Measurements from ENCODE around the gene KDM2A. TPM values are rescaled to one million over a fixed set of nuclear protein-coding genes. Genes with fewer than 3 reads are reported as not detected.
A peak's percentile ranks its signal among the peaks of the same experiment; 100 is the strongest.

The KDM2A gene
- total RNA-seq, 2 donors from 2014 or later: 96.8 to 105 TPM

- H3K9me3 Mint-ChIP-seq: no peaks in the 10 kb centered on the region
- peaks cover 15% of the 10 kb centered on the region for H3K4me1 Mint-ChIP-seq
- H3K27ac Mint-ChIP-seq: peak overlapping the region; percentile 84
- peaks cover 94% of the 10 kb centered on the region for H3K36me3 Mint-ChIP-seq (ENCODE audit: low read depth)
- H3K27me3 Mint-ChIP-seq: no peaks in the 10 kb centered on the region
- H3K4me3 Mint-ChIP-seq: peak overlapping the region; percentile 99
- ATAC-seq (replicated peaks): no peak
Observed at GRCh38 chr11:67279589-67280340, 160.7 kb downstream of the KDM2A start.

GRCh38 chr11:67280341-67280787, 161.3 kb downstream of the KDM2A start:
- H3K4me1 Mint-ChIP-seq: peaks cover 15% of the 10 kb centered on the region
- no peak overlapping the region for H3K4me3 Mint-ChIP-seq
- H3K9me3 Mint-ChIP-seq: no peaks in the 10 kb centered on the region
- H3K27ac Mint-ChIP-seq: peak overlapping the region; percentile 84
- H3K27me3 Mint-ChIP-seq: no peaks in the 10 kb centered on the region
- no peak for ATAC-seq (replicated peaks)
- peaks cover 96% of the 10 kb centered on the region for H3K36me3 Mint-ChIP-seq (ENCODE audit: low read depth)

GRCh38 chr11:67280788-67281551, 161.9 kb downstream of the KDM2A start:
- no peak for ATAC-seq (replicated peaks)
- H3K4me3 Mint-ChIP-seq: no peak overlapping the region
- no peaks in the 10 kb centered on the region for H3K9me3 Mint-ChIP-seq
- no peaks in the 10 kb centered on the region for H3K27me3 Mint-ChIP-seq
- peaks cover 9% of the 10 kb centered on the region for H3K4me1 Mint-ChIP-seq
- no peak overlapping the region for H3K27ac Mint-ChIP-seq
- peaks cover 95% of the 10 kb centered on the region for H3K36me3 Mint-ChIP-seq (ENCODE audit: low read depth)

- Mint-ChIP-seq H3K4me1 (peaks cover 2% of the 10 kb centered on the region), H3K27me3 (no peaks in the 10 kb centered on the region), H3K36me3 (ENCODE audit: low read depth) (peaks cover 95% of the 10 kb centered on the region), H3K4me3 (no peak overlapping the region), H3K27ac (peak overlapping the region; percentile 74), H3K9me3 (no peaks in the 10 kb centered on the region)
- ATAC-seq (replicated peaks): no peak
Observed at GRCh38 chr11:67281552-67282150, 162.6 kb downstream of the KDM2A start.

- H3K4me1 Mint-ChIP-seq: peaks cover 5% of the 10 kb centered on the region
- peak overlapping the region; percentile 74 for H3K27ac Mint-ChIP-seq
- no peak for ATAC-seq (replicated peaks)
- H3K4me3 Mint-ChIP-seq: no peak overlapping the region
- no peaks in the 10 kb centered on the region for H3K9me3 Mint-ChIP-seq
- peaks cover 95% of the 10 kb centered on the region for H3K36me3 Mint-ChIP-seq (ENCODE audit: low read depth)
- H3K27me3 Mint-ChIP-seq: no peaks in the 10 kb centered on the region
Observed at GRCh38 chr11:67282155-67282875, 163.3 kb downstream of the KDM2A start.

- Mint-ChIP-seq H3K27ac (peak overlapping the region; percentile 74), H3K27me3 (no peaks in the 10 kb centered on the region), H3K36me3 (ENCODE audit: low read depth) (peaks cover 95% of the 10 kb centered on the region), H3K9me3 (no peaks in the 10 kb centered on the region), H3K4me3 (no peak overlapping the region), H3K4me1 (peaks cover 11% of the 10 kb centered on the region)
- no peak for ATAC-seq (replicated peaks)
Observed at GRCh38 chr11:67282876-67283371, 163.9 kb downstream of the KDM2A start.

- Mint-ChIP-seq H3K27ac (peak overlapping the region; percentile 36), H3K27me3 (no peaks in the 10 kb centered on the region), H3K36me3 (ENCODE audit: low read depth) (peaks cover 99% of the 10 kb centered on the region), H3K4me1 (peaks cover 13% of the 10 kb centered on the region), H3K4me3 (no peak overlapping the region), H3K9me3 (no peaks in the 10 kb centered on the region)
- no peak for ATAC-seq (replicated peaks)
Observed at GRCh38 chr11:67283481-67283963, 164.5 kb downstream of the KDM2A start.

- peaks cover 13% of the 10 kb centered on the region for H3K4me1 Mint-ChIP-seq
- no peaks in the 10 kb centered on the region for H3K27me3 Mint-ChIP-seq
- H3K36me3 Mint-ChIP-seq (ENCODE audit: low read depth): peaks cover 93% of the 10 kb centered on the region
- H3K27ac Mint-ChIP-seq: no peak overlapping the region
- no peak for ATAC-seq (replicated peaks)
- H3K9me3 Mint-ChIP-seq: no peaks in the 10 kb centered on the region
- H3K4me3 Mint-ChIP-seq: no peak overlapping the region
Observed at GRCh38 chr11:67284811-67285540, 165.9 kb downstream of the KDM2A start.

GRCh38 chr11:67285541-67286498, 166.8 kb downstream of the KDM2A start:
- Mint-ChIP-seq H3K4me1 (peaks cover 13% of the 10 kb centered on the region), H3K9me3 (no peaks in the 10 kb centered on the region), H3K4me3 (peak overlapping the region; percentile 85), H3K36me3 (ENCODE audit: low read depth) (peaks cover 93% of the 10 kb centered on the region), H3K27ac (peak overlapping the region; percentile 98), H3K27me3 (no peaks in the 10 kb centered on the region)
- ATAC-seq (replicated peaks): no peak

- H3K4me3 Mint-ChIP-seq: peak overlapping the region; percentile 85
- ATAC-seq (replicated peaks): no peak
- peaks cover 93% of the 10 kb centered on the region for H3K36me3 Mint-ChIP-seq (ENCODE audit: low read depth)
- H3K27ac Mint-ChIP-seq: peak overlapping the region; percentile 98
- no peaks in the 10 kb centered on the region for H3K27me3 Mint-ChIP-seq
- peaks cover 13% of the 10 kb centered on the region for H3K4me1 Mint-ChIP-seq
- no peaks in the 10 kb centered on the region for H3K9me3 Mint-ChIP-seq
Observed at GRCh38 chr11:67286621-67287333, 167.7 kb downstream of the KDM2A start.

- peaks cover 16% of the 10 kb centered on the region for H3K4me1 Mint-ChIP-seq
- H3K36me3 Mint-ChIP-seq (ENCODE audit: low read depth): peaks cover 91% of the 10 kb centered on the region
- ATAC-seq (replicated peaks): peak; percentile 22
- peak overlapping the region; percentile 98 for H3K27ac Mint-ChIP-seq
- H3K4me3 Mint-ChIP-seq: peak overlapping the region; percentile 85
- H3K27me3 Mint-ChIP-seq: no peaks in the 10 kb centered on the region
- no peaks in the 10 kb centered on the region for H3K9me3 Mint-ChIP-seq
Observed at GRCh38 chr11:67287355-67288197, 168.5 kb downstream of the KDM2A start.

GRCh38 chr11:67288198-67288451, 169.1 kb downstream of the KDM2A start:
- no peak for ATAC-seq (replicated peaks)
- H3K36me3 Mint-ChIP-seq (ENCODE audit: low read depth): peaks cover 91% of the 10 kb centered on the region
- H3K27ac Mint-ChIP-seq: peak overlapping the region; percentile 98
- no peaks in the 10 kb centered on the region for H3K27me3 Mint-ChIP-seq
- no peaks in the 10 kb centered on the region for H3K9me3 Mint-ChIP-seq
- peak overlapping the region; percentile 85 for H3K4me3 Mint-ChIP-seq
- peaks cover 22% of the 10 kb centered on the region for H3K4me1 Mint-ChIP-seq
